Tibial nerve (tissue), 4 donors: Measurements from ENCODE around the gene CACNA1B. TPM values are rescaled to one million over a fixed set of nuclear protein-coding genes. Genes with fewer than 3 reads are reported as not detected.
"Not testable (repeated sequence)": the region's sequence is repeated elsewhere in the genome, so short reads cannot be mapped to it uniquely, and the experiment has no call there.

Experiments
- DNase-seq, 2 donors: peaks; one replicate each; pipeline ENCODE4 v3.0.0-alpha.2; 2019; ENCODE audit warnings: low spot score in 2 of 2
- H3K27ac ChIP-seq, 4 donors: fragments of 200-600 bp; sonication (generic) in 3 of 4; one replicate each; pipeline ENCODE4 v1.5.1; 2017 to 2019; ENCODE audit warnings: mild to moderate bottlenecking in 1 of 4
- H3K27me3 ChIP-seq, 2 donors: fragments of 200-600 bp; sonication (generic) in 1 of 2; one replicate each; pipeline versions ENCODE4 v1.5.1 to v1.6.0; 2017 to 2019
- H3K36me3 ChIP-seq, 3 donors: fragments of 200-600 bp; sonication (generic); one replicate each; pipeline ENCODE4 v1.5.1; 2018 to 2019
- H3K4me1 ChIP-seq, 4 donors: fragments of 200-600 bp; sonication (generic) in 3 of 4; one replicate each; pipeline ENCODE4 v1.5.1; 2017 to 2019
- H3K4me3 ChIP-seq, 4 donors: fragments of 200-600 bp; sonication (generic) in 3 of 4; one replicate each; pipeline ENCODE4 v1.5.1; 2017 to 2019; ENCODE audit warnings: mild to moderate bottlenecking in 1 of 4, moderate library complexity in 1 of 4
- H3K9me3 ChIP-seq, 4 donors: fragments of 200-600 bp; sonication (generic) in 3 of 4; one replicate each; pipeline ENCODE4 v1.5.1; 2017 to 2019
- EP300 ChIP-seq, 2 donors: sonication (generic); formaldehyde crosslinking; IDR thresholded peaks; one replicate each; pipeline ENCODE4 v1.6.1; 2017; ENCODE audit warnings: antibody characterized with exemption in 2 of 2, mild to moderate bottlenecking in 1 of 2
- POLR2A ChIP-seq, 2 donors: fragments of 450-650 bp; IDR thresholded peaks; one replicate each; pipeline ENCODE4 v1.6.1; 2017; ENCODE audit warnings: antibody characterized with exemption in 2 of 2, mild to moderate bottlenecking in 2 of 2, moderate library complexity in 2 of 2
- WGBS, 2 donors: methylation state at CpG; one replicate each; pipeline ENCODE4 v1.1.5; 2018; 5-methylcytosine and 5-hydroxymethylcytosine counted together
- total RNA-seq, 4 donors: library from RNA; depleted of rRNA; stranded (reverse); fragments of >200 nt; gene quantifications; one replicate each; pipeline ENCODE4 v1.1.0, GENCODE V29; 2016
- TF ChIP-seq, protein P1 (sequence below), 5 experiments: fragments of 200-600 bp in 3 of 5; fragments of 450-650 bp in 2 of 5; sonication (generic) in 3 of 5; IDR thresholded peaks; one replicate each; pipeline ENCODE4 v1.5.1; 2016 to 2019; ENCODE audit warnings: antibody characterized with exemption in 5 of 5, mild to moderate bottlenecking in 3 of 5, moderate library complexity in 2 of 5

CACNA1B gene
- total RNA-seq, 4 donors from 2014 or later, result under 0.01 TPM; not detected in 2

DNA sequence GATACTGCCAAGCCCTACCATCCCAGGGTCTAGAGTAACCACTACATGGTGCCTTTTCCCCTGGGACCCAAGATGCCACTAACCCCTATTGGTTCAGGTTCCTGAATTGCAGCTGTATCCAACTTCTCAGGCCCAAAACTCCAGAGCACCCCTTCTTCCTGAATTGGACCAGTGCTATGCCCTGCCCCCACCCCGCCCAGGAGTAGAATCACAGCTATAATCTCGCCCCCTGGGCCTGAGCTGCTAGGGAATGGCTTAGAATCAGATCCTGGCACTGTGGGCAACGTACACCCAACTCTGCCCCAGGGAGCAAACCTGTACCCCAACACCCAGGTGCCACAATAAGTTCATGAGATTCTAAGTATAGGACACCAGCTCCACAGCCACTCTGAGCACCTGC, 206.3 kb downstream of the CACNA1B start:
- Histone ChIP-seq H3K4me1 (no peaks in the 10 kb centered on the region), H3K4me3 (no peak overlapping the region), H3K27ac (no peak overlapping the region), H3K9me3 (peaks cover 0 to 37% (median 7%) of the 10 kb centered on the region in 4 donors), H3K27me3 (no peaks in the 10 kb centered on the region), H3K36me3 (no peaks in the 10 kb centered on the region)
- WGBS, 2 donors, result 60 to 66% methylated on average over 3 of the region's 3 CpGs
- TF ChIP-seq, protein P1, sequence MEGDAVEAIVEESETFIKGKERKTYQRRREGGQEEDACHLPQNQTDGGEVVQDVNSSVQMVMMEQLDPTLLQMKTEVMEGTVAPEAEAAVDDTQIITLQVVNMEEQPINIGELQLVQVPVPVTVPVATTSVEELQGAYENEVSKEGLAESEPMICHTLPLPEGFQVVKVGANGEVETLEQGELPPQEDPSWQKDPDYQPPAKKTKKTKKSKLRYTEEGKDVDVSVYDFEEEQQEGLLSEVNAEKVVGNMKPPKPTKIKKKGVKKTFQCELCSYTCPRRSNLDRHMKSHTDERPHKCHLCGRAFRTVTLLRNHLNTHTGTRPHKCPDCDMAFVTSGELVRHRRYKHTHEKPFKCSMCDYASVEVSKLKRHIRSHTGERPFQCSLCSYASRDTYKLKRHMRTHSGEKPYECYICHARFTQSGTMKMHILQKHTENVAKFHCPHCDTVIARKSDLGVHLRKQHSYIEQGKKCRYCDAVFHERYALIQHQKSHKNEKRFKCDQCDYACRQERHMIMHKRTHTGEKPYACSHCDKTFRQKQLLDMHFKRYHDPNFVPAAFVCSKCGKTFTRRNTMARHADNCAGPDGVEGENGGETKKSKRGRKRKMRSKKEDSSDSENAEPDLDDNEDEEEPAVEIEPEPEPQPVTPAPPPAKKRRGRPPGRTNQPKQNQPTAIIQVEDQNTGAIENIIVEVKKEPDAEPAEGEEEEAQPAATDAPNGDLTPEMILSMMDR (IDR thresholded peaks at IDR 0.05), result no peak
- no peak for TF ChIP-seq EP300 (IDR thresholded peaks at IDR 0.05)
- no peak for TF ChIP-seq POLR2A (IDR thresholded peaks at IDR 0.05)
- no peak for DNase-seq

GRCh38 chr9:138085568-138085967, 208.0 kb downstream of the CACNA1B start:
- 90% methylated on average over 4 of the region's 4 CpGs for WGBS, 2 donors

DNA sequence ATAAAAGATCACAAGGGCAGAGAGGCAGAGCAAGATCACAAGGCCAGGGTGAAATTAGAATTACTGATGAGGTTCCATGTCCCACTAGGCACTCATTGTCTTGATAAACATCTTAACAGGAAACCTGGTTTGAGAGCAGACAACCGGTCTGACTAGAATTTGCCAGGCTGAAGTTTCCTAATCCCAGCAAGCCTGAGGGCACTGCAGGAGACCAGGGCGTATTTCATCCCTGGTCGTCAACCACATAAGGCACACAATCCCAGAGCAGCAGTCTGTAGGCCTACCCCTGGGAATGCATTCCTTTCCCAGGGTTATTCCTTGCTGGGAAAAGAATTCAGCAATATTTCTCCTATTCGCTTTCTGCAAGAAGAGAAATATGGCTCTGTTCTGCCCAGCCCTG, 214.5 kb downstream of the CACNA1B start:
- 67 to 75% methylated on average over 4 of the region's 4 CpGs for WGBS, 2 donors
- H3K36me3 ChIP-seq, H3K9me3 ChIP-seq, H3K4me3 ChIP-seq, H3K4me1 ChIP-seq, DNase-seq, H3K27ac ChIP-seq, H3K27me3 ChIP-seq: not testable (repeated sequence)

More at GRCh38 chr9:138085568-138085967, 208.0 kb downstream of the CACNA1B start:
- no peak overlapping the region for H3K27ac ChIP-seq
- peaks cover 0 to 37% (median 7%) of the 10 kb centered on the region in 4 donors for H3K9me3 ChIP-seq
- no peaks in the 10 kb centered on the region for H3K4me1 ChIP-seq
- DNase-seq, result no peak
- no peak overlapping the region for H3K4me3 ChIP-seq
- H3K36me3 ChIP-seq, result no peaks in the 10 kb centered on the region
- H3K27me3 ChIP-seq, result no peaks in the 10 kb centered on the region
- TF ChIP-seq POLR2A (IDR thresholded peaks at IDR 0.05) (no peak), EP300 (IDR thresholded peaks at IDR 0.05) (no peak)
- TF ChIP-seq, protein P1 (IDR thresholded peaks at IDR 0.05), result no peak

- H3K27ac ChIP-seq, result no peak overlapping the region
- no peaks in the 10 kb centered on the region for H3K36me3 ChIP-seq
- 84 to 90% methylated on average over 5 of the region's 5 CpGs for WGBS, 2 donors
- H3K9me3 ChIP-seq, result peaks cover 0 to 6% (median 0%) of the 10 kb centered on the region in 4 donors
- no peak overlapping the region for H3K4me3 ChIP-seq
- TF ChIP-seq, protein P1 (IDR thresholded peaks at IDR 0.05), result no peak
- TF ChIP-seq POLR2A (IDR thresholded peaks at IDR 0.05) (no peak), EP300 (IDR thresholded peaks at IDR 0.05) (no peak)
- H3K27me3 ChIP-seq, result no peaks in the 10 kb centered on the region
- H3K4me1 ChIP-seq, result no peaks in the 10 kb centered on the region
- no peak for DNase-seq
These were observed 216.4 kb downstream of the CACNA1B start for GRCh38 chr9:138094028-138094427.

DNA sequence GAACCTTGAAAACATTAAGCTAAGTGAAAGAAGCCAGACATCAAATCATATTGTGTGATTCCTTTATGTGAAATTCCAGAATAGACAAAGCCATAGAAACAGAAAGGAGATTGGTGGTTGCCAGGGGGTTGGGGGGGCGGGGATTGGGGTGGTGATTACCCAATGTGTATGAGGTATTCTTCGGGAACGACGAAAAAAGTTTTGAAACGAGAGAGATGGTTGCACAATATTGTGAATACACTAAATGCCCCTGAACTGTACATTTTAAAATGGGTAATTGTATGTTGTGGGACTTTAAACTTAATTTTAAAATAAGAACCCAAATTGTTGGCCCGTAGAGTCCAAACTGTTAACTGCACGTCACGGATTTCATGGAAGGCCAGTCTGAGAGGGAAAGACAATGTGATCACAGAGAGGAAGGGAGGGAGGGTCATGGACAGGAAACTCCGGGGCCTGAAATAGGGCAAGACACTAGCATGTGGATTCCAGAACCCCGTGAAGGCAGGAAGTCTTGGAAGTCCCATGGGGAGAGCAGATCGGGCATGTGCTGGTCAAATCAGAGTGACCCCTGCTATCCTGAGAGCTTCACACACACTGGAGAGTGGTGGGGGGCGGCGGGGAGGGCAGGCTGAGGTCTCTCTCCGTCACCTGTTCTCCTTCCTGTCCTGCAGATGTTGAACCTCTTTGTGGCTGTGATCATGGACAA, 218.4 kb downstream of the CACNA1B start:
- TF ChIP-seq, protein P1 (IDR thresholded peaks at IDR 0.05), result no peak
- TF ChIP-seq EP300 (IDR thresholded peaks at IDR 0.05), result no peak
- no peak for TF ChIP-seq POLR2A (IDR thresholded peaks at IDR 0.05)
- WGBS, 2 donors, result 70 to 76% methylated on average over 14 of the region's 14 CpGs
- Histone ChIP-seq H3K27me3 (no peaks in the 10 kb centered on the region), H3K9me3 (peaks cover 0 to 6% (median 0%) of the 10 kb centered on the region in 4 donors), H3K27ac (no peak overlapping the region), H3K4me1 (no peaks in the 10 kb centered on the region), H3K36me3 (no peaks in the 10 kb centered on the region), H3K4me3 (no peak overlapping the region)
- no peak for DNase-seq
